Measurements from ENCODE around the gene ERFE. TPM values are rescaled to one million over a fixed set of nuclear protein-coding genes. Genes with fewer than 3 reads are reported as not detected.
A peak's percentile ranks its signal among the peaks of the same experiment; 100 is the strongest.

Gene ERFE
- total and polyA plus RNA-seq, 2 of the 4 experiments (the other 2 are of a cell fraction): 1.3 to 3.5 TPM

DNA sequence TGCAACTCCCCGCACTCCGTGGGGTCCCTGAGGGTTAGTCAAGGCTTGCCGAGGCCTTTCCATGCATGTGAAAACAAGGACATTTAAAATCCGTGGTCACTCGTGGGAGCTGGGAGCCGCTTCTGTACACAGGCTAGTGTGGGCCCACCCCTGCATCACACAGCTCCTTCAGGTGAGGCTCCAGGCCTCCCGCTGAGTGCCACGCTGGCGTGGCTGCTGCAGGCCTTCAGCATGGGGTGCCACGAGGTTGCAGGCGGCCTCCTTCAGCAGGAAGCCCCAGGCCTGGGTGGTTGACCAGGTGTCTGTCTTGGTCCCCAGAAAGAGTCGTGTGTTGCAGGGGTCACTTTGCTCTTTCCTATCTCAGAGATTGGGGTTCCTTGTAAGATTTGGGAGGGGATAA, 13.7 kb upstream of the ERFE start:
- Histone ChIP-seq H3K18ac (ENCODE audit: low read depth, low read length) (no peak overlapping the region), H3K27ac (ENCODE audit: insufficient read depth, low read length) (no peak overlapping the region), H4K20me1 (ENCODE audit: insufficient read depth, low read length) (no peaks in the 10 kb centered on the region), H3K9ac (ENCODE audit: low read depth, low read length) (no peak overlapping the region), H2BK120ac (ENCODE audit: low read depth, low read length) (peak overlapping the region; percentile 95), H3K36me3 (ENCODE audit: control insufficient read depth, insufficient read depth, low read length) (no peaks in the 10 kb centered on the region), H3K4me2 (ENCODE audit: low read depth, low read length) (no peak overlapping the region), H3K9me3 (ENCODE audit: control insufficient read depth, insufficient read depth, low read length) (no peaks in the 10 kb centered on the region), H2AK5ac (ENCODE audit: low read depth, low read length) (peak overlapping the region; percentile 85), H2AK9ac (replicated peaks; ENCODE audit: low read depth, low read length, poor library complexity) (no peak overlapping the region), H2BK5ac (ENCODE audit: low read depth, low read length, poor library complexity, severe bottlenecking) (no peak overlapping the region), H2BK15ac (ENCODE audit: low read depth, low read length) (peak overlapping the region; percentile 90; the same call in 1 of the 3 replicates), H4K91ac (ENCODE audit: insufficient read depth, low read depth, low read length) (peak overlapping the region; percentile 86), H4K5ac (ENCODE audit: low read depth, low read length) (no peak overlapping the region), H3K27me3 (ENCODE audit: control insufficient read depth, insufficient read depth, low read length) (no peaks in the 10 kb centered on the region), H3K4ac (ENCODE audit: low read depth, low read length) (0 out of 2 replicates have a peak overlapping the region, but pooled peaks have one; percentile 98), H3K56ac (ENCODE audit: extremely low read depth, insufficient read depth, low read length) (no peak overlapping the region), H2BK20ac (ENCODE audit: low read depth, low read length) (peak overlapping the region; percentile 25; the same call in 1 of the 2 replicates), H3K4me1 (ENCODE audit: control insufficient read depth, insufficient read depth, low read length) (peaks cover 17% of the 10 kb centered on the region), H2AFZ (replicated peaks; ENCODE audit: low read length, poor library complexity) (peak overlapping the region; percentile 63), H3K14ac (replicated peaks; ENCODE audit: low read depth, low read length) (no peak overlapping the region), H3K4me3 (ENCODE audit: insufficient read depth, low read depth, low read length) (no peak overlapping the region), H3K23ac (ENCODE audit: low read depth, low read length) (no peak overlapping the region), H3K9me1 (ENCODE audit: insufficient read depth, low read length) (0 out of 2 replicates have a peak, but pooled peaks cover 10% of the 10 kb centered on the region), H4K8ac (ENCODE audit: low read depth in 2 of 2, low read length in 2 of 2) (0 out of 4 replicates have a peak overlapping the region, but pooled peaks of 1 of the 2 experiments have one; percentile 83), H3K79me1 (ENCODE audit: low read depth in 1 of 2, low read length in 2 of 2) (no peaks in the 10 kb centered on the region)
- no peak for TF ChIP-seq FOS (IDR thresholded peaks at IDR 0.05; ENCODE audit: low read depth, low read length)
- no peak for TF ChIP-seq CHD1 (IDR thresholded peaks at IDR 0.05; ENCODE audit: low read depth, low read length)
- no peak for TF ChIP-seq MAFK (IDR thresholded peaks at IDR 0.05; ENCODE audit: low read depth, low read length)
- no peak for TF ChIP-seq CEBPB (IDR thresholded peaks at IDR 0.05; ENCODE audit: low read depth, low read length)
- no peak for TF ChIP-seq RCOR1 (IDR thresholded peaks at IDR 0.05; ENCODE audit: insufficient replicate concordance, low read length)
- TF ChIP-seq NFE2L2 (IDR thresholded peaks at IDR 0.05; ENCODE audit: low read depth, low read length): no peak
- TF ChIP-seq, protein P1, sequence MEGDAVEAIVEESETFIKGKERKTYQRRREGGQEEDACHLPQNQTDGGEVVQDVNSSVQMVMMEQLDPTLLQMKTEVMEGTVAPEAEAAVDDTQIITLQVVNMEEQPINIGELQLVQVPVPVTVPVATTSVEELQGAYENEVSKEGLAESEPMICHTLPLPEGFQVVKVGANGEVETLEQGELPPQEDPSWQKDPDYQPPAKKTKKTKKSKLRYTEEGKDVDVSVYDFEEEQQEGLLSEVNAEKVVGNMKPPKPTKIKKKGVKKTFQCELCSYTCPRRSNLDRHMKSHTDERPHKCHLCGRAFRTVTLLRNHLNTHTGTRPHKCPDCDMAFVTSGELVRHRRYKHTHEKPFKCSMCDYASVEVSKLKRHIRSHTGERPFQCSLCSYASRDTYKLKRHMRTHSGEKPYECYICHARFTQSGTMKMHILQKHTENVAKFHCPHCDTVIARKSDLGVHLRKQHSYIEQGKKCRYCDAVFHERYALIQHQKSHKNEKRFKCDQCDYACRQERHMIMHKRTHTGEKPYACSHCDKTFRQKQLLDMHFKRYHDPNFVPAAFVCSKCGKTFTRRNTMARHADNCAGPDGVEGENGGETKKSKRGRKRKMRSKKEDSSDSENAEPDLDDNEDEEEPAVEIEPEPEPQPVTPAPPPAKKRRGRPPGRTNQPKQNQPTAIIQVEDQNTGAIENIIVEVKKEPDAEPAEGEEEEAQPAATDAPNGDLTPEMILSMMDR (conservative IDR thresholded peaks at IDR 0.05; ENCODE audit: low read depth, low read length): no peak
- TF ChIP-seq MAZ (IDR thresholded peaks at IDR 0.05; ENCODE audit: borderline replicate concordance, low read depth, low read length): no peak
- TF ChIP-seq BHLHE40 (IDR thresholded peaks at IDR 0.05; ENCODE audit: low read depth, low read length): no peak
- TF ChIP-seq RFX5 (IDR thresholded peaks at IDR 0.05; ENCODE audit: low read depth, low read length): no peak
- TF ChIP-seq MXI1 (IDR thresholded peaks at IDR 0.05; ENCODE audit: borderline replicate concordance, low read depth, low read length): no peak
- no peak for TF ChIP-seq RAD21 (IDR thresholded peaks at IDR 0.05; ENCODE audit: low read length)
- no peak for TF ChIP-seq SMC3 (IDR thresholded peaks at IDR 0.05; ENCODE audit: low read depth, low read length)
- TF ChIP-seq POLR2A (IDR thresholded peaks at IDR 0.05; ENCODE audit: low read depth, low read length): no peak
- TF ChIP-seq, protein P2, sequence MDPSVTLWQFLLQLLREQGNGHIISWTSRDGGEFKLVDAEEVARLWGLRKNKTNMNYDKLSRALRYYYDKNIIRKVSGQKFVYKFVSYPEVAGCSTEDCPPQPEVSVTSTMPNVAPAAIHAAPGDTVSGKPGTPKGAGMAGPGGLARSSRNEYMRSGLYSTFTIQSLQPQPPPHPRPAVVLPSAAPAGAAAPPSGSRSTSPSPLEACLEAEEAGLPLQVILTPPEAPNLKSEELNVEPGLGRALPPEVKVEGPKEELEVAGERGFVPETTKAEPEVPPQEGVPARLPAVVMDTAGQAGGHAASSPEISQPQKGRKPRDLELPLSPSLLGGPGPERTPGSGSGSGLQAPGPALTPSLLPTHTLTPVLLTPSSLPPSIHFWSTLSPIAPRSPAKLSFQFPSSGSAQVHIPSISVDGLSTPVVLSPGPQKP (IDR thresholded peaks at IDR 0.05; ENCODE audit: borderline replicate concordance, low read depth, low read length): no peak
- TF ChIP-seq, protein P3, sequence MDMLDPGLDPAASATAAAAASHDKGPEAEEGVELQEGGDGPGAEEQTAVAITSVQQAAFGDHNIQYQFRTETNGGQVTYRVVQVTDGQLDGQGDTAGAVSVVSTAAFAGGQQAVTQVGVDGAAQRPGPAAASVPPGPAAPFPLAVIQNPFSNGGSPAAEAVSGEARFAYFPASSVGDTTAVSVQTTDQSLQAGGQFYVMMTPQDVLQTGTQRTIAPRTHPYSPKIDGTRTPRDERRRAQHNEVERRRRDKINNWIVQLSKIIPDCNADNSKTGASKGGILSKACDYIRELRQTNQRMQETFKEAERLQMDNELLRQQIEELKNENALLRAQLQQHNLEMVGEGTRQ (IDR thresholded peaks at IDR 0.05; ENCODE audit: low read depth, low read length): no peak
- CTCF ChIA-PET: no interaction called here
- 94% methylated on average over 10 of the region's 12 CpGs; no CpG with 5 or more reads in 1 of the 2 experiments for WGBS, 2 experiments (ENCODE audit: extremely low coverage in 2 of 2, insufficient read length in 1 of 2)
- dilution Hi-C loops (cut with HindIII; ENCODE audit: low sequenced_read_pairs, unreplicated experiment): no loop called here
- ATAC-seq (ENCODE audit: low read depth): no peak
- intact Hi-C loops (cut with micrococcal nuclease): no loop called here
- DNase-seq: no peak
- POLR2A ChIA-PET (ENCODE audit: unreplicated experiment): no interaction called here
- no TSS peak for BruUV-seq (replicated peaks)
- in situ Hi-C loops (cut with MboI; ENCODE audit: low sequenced_read_pairs): no loop called here

Measured in IMR-90 (cell line).